HG03064 (cell line): Measurements from ENCODE around the gene RPRD2.
"Not testable (repeated sequence)": the region's sequence is repeated elsewhere in the genome, so short reads cannot be mapped to it uniquely, and the experiment has no call there.

Experiments used
- ATAC-seq: cut with Tn5 transposase; IDR thresholded peaks from one replicate; pipeline ENCODE4 v1.9.1; 2021; ENCODE audit warnings: low read depth; ENCODE audit not compliant: unreplicated experiment

RPRD2 gene

DNA sequence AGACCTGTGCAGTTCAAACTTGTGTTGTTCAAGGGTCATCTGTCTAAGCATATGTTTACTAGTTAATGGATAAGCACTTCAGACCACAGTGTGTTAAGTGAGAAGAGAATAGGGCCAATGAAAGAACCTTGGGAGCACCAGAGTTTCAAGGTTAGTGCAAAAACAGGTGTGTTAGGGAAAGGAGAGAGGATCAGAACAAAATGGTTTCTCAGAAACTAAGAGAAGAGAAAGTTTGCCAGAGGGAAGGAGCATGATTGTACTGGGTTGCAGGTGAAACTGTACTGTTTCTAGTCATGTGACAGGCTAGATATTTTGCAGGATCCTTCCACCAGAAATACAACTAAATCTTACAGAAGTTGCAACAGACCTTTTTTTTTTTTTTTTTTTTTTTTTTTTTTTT, 23.3 kb downstream of the RPRD2 start:
- no peak for ATAC-seq

- no peak for ATAC-seq
These were observed 24.3 kb downstream of the RPRD2 start for GRCh38 chr1:150388241-150388640.

DNA sequence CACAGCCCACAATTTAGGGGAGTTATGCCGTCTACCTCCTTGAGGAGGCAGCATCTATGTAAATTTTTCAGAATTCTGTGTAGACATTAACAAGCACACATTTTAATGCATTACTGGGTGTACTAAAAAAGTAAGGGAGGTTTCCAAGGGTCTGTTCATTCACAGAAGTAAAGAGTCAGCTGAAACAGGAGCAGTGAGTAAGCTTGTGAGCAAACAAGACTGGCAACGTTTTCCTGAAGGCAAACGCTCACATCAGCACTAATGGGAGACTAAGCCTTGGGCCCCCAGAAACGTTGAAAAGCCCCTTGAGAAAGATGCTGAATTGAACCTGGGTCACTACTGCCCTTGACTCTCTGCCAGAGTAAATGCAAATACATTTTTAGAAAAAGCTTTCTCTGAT, 25.7 kb downstream of the RPRD2 start:
- no peak for ATAC-seq

- ATAC-seq: no peak
These were observed 28.7 kb downstream of the RPRD2 start for GRCh38 chr1:150392627-150393026.

GRCh38 chr1:150395115-150395514, 31.2 kb downstream of the RPRD2 start:
- not testable (repeated sequence) for ATAC-seq

DNA sequence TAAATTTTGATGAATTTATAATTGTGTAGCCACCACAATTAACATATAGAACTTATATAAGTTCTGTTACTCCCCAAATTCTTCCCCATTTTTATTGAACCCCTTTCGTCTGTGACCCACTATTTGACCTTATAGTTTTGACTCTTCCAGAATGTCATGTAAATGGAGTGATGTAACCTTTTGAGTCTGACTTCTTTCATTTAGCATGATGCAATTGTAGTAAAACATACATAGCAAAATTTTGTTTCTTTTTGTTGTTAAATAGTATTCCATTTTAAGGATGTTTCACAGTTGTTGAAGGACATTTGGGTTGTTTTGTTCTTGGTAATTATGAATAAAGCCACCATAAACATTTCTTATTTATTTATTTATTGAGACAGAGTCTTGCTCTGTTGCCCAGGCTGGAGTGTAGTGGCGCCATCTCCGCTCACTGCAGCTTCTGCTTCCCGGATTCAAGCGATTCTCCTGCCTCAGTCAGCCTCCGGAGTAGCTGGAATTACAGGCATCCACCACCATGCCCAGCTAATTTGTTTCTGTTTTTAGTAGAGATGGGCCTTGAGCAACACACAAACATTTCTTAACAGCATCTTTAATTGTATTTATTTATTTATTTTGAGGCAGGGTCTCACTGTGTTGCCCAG, 33.6 kb downstream of the RPRD2 start:
- ATAC-seq: no peak

DNA sequence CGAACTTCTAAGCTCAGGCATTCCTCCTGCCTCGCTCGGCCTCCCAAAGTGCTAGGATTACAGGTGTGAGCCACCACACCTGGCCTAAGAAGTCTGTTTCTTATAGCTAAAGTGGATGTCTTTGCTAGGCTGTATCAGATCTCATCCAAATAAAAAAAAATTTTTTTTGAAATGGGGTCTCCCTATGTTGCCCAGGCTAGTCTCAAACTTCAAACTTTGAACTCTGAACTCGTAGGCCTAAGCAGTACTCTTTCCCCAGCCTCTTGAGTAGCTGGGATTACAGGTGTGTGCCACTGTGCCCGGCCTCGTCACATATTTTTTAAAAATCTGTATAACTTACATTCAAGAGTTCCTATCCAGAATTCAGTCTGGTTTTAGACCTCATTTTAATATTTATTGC, 40.5 kb downstream of the RPRD2 start:
- no peak for ATAC-seq

DNA sequence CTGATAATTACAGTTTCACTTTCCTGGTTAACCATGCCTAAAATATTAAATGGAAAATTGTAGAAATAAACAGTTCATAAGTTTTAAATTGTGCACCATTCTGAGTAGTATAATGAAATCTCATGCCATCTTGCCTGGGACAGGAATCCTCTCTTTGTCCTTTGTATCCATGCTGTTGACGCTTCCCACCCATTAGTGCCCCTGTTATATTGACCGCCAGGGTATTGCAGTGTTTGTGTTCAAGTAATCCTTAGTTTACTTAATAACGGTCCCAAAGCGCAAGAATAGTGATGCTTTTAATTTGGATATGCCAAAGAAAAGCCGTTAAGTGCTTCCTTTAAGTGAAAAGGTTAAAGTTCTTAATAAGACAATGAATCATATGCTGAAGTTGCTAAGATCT, 41.7 kb downstream of the RPRD2 start:
- ATAC-seq: no peak

- no peak for ATAC-seq
These were observed 42.5 kb downstream of the RPRD2 start for GRCh38 chr1:150406483-150406882.

DNA sequence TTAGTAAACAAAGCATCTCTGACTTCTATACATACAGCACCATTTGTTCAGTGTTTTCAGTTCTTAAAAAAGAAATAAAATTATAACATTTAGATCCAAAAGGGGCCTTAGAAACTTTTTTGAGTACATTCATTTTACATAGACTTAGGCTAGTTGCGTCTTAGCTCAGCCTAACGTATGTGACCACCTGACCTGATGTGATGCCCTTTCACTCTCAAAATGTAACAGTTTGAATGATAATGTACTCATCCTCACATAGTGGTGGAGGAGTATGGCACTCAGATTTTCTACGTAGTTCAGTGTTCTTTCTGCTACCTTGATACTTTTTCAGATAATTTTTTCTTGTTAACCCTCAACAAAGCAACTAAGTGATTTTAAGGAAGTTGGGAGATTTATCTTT, 43.4 kb downstream of the RPRD2 start:
- no peak for ATAC-seq

- ATAC-seq: no peak
These were observed 44.9 kb downstream of the RPRD2 start for GRCh38 chr1:150408800-150409199.

DNA sequence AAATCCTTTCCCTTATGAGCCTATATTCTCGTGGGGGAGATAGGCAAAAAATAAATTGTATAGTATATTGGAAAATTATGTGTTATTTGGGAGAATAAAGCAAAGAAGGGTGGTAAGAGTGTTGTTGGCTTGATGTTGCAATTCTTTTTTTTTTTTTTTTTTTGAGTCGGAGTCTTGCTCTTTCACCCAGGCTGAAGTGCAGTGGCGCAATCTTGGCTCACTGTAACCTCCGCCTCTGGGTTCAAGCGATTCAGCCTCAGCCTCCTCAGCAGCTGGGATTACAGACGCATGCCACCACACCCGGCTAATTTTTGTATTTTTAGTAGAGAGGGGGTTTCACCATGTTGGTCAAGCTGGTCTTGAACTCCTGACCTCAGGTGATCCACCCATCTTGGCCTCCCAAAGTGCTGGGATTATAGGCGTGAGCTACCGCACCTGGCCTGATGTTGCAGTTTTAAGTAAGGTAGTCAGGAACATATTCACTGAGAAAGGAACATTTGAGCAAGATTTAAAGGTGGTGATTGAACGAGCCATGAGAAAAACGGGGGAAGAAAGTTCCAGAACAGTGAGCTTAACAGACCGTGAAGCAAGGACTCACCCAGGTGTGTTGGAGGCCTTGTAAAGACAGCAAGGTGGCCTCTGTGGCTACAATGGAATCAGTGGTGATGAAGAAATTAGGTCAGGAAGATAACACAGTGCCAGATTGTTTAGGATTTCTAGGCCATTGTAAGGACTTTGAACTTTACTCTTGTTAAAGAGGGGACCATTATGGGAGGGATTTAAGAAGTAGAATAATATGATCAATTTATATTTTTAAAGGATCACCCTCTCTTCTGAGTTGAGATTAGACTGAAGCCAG, 45.8 kb downstream of the RPRD2 start:
- no peak for ATAC-seq

GRCh38 chr1:150410582-150411101, 46.7 kb downstream of the RPRD2 start:
- ATAC-seq: no peak

- no peak for ATAC-seq
These were observed 50.6 kb downstream of the RPRD2 start for GRCh38 chr1:150414592-150414991.

- ATAC-seq: no peak
These were observed 51.9 kb downstream of the RPRD2 start for GRCh38 chr1:150415800-150416199.

- no peak for ATAC-seq
These were observed 56.8 kb downstream of the RPRD2 start for GRCh38 chr1:150420560-150421265.

DNA sequence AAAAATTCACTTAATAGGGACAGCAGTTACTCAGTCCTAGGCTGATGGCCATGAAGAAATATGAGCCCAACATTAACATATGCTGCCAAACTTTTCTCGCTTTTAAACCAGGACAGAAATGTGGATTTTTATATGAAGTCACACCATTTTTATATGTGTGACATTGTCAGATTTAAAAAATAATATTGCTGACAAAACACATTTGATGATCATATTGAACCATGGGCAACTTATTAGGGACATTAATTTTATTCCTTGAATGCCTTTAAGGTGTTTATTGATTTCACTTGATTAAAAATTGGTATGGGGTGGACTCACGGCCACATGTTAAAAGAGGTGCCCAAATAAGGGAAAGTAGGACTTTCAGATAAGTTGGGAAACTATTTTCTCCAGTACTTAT, 58.6 kb downstream of the RPRD2 start:
- ATAC-seq: no peak

DNA sequence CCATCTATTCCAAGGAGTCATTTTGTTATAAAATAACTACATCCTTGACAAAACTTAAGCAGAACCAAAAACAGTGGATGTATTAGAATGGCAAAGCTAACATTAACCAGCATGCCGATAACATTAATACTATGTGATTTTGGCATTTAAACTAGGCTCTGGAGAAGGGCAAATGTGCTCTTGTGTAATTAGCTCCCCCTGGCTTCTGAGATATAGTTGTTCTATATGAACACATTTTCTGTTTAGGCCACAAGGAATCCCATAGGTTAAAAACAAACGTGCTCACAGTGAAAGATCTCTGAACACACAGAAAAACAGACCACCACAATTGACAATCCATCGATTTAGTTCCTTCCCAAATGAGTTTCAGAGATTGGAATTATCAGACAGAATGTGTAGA, 65.9 kb downstream of the RPRD2 start:
- ATAC-seq: no peak

DNA sequence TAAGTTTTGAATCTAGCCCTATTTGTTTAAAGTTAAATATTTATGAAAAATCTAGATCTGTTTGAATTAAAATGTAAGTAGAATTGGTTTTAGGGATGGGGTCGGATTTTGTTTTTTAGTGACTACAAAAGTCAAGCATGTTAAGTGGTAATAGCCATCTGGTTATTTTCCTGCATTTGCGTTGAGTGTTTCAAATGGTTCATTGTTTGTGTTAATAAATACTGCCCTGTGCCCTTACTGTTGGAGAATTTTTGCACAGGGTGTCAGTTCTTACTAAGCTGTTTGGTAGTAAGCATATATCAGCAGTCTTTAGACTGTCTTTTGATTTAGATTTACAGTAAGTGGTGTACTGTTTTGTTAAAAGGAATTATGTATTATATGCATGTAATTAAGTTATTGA, 77.2 kb downstream of the RPRD2 start:
- ATAC-seq: no peak

DNA sequence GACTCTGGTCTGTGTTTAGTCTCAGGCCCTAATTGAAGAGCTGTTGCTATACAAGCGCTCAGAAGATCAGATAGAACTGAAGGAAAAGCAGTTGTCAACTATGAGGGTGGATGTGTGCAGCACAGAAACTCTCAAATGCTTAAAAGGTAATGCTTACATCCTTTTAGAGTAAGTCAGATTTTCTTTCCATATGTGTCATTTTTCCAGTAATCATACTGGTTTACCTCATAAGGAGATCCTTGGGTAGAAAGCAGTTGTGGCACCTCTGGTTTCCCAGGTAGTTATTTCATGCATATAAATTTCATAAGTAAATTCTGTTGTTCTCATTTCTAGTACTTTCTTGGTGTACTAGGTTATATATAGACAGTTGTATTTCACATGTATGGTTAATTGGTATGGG, 80.3 kb downstream of the RPRD2 start:
- ATAC-seq: no peak

DNA sequence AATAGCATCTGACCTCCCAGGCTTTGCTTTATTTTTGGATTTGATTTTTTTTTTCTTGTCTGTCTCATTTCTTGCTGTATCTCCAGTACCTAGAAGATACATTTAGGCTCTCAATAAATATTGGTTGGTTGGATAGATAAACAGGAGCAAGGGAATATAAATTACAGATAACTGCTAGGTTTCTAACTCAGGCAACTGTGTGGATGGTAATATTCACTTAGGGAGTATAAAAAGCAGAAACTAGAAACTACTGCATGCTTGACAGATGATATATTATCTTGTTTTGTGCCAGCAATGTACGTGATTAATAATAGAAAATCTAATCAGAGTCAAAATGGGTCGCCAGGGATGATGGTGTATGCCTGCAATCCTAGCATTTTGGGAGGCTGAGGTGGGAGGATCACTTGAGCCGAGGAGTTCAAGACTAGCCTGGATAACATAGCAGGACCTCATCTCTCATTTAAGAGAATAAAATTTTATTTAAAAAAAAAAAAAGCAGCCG, 92.2 kb downstream of the RPRD2 start:
- ATAC-seq: no peak
